ENCODE measurements around the gene CDH13. TPM values are rescaled to one million over a fixed set of nuclear protein-coding genes. Genes with fewer than 3 reads are reported as not detected.

The CDH13 gene
- polyA plus RNA-seq, 1 donor from 2014 or later, result 3.2 TPM

- Histone ChIP-seq H3K4me2 (ENCODE audit: low read length) (no peak overlapping the region), H3K27me3 (ENCODE audit: insufficient read depth, low read depth, low read length) (no peaks in the 10 kb centered on the region), H3F3A (ENCODE audit: insufficient read depth, low read length, poor library complexity, severe bottlenecking) (no peaks in the 10 kb centered on the region), H3K4me3 (ENCODE audit: low read length) (no peak overlapping the region), H3K9me2 (ENCODE audit: insufficient read depth, low read length) (no peaks in the 10 kb centered on the region), H3K9me3 (ENCODE audit: low read length) (no peaks in the 10 kb centered on the region), H3K36me3 (ENCODE audit: insufficient read depth, low read length) (no peaks in the 10 kb centered on the region), H3K27ac (ENCODE audit: low read length) (no peak overlapping the region), H4K20me1 (ENCODE audit: insufficient read depth) (no peaks in the 10 kb centered on the region), H2AFZ (ENCODE audit: low read depth, low read length) (no peak overlapping the region), H3K9ac (ENCODE audit: low read length) (no peak overlapping the region), H3K79me2 (replicated peaks; ENCODE audit: insufficient read depth, low read length) (no peaks in the 10 kb centered on the region)
- TF ChIP-seq TAF1 (IDR thresholded peaks at IDR 0.05; ENCODE audit: low read depth) (no peak), SMC3 (conservative IDR thresholded peaks at IDR 0.05; ENCODE audit: poor library complexity) (no peak), MXI1 (conservative IDR thresholded peaks at IDR 0.05; ENCODE audit: poor library complexity, severe bottlenecking) (no peak), RAD21 (conservative IDR thresholded peaks at IDR 0.05) (no peak), CTCF (IDR thresholded peaks at IDR 0.05; ENCODE audit: poor library complexity, severe bottlenecking) (no peak), POLR2AphosphoS5 (IDR thresholded peaks at IDR 0.05) (no peak), EZH2 (IDR thresholded peaks at IDR 0.05; ENCODE audit: borderline replicate concordance, insufficient read depth, low read length, poor library complexity, severe bottlenecking) (no peak), EP300 (conservative IDR thresholded peaks at IDR 0.05; ENCODE audit: poor library complexity, severe bottlenecking) (no peak)
- TF ChIP-seq, protein P1, sequence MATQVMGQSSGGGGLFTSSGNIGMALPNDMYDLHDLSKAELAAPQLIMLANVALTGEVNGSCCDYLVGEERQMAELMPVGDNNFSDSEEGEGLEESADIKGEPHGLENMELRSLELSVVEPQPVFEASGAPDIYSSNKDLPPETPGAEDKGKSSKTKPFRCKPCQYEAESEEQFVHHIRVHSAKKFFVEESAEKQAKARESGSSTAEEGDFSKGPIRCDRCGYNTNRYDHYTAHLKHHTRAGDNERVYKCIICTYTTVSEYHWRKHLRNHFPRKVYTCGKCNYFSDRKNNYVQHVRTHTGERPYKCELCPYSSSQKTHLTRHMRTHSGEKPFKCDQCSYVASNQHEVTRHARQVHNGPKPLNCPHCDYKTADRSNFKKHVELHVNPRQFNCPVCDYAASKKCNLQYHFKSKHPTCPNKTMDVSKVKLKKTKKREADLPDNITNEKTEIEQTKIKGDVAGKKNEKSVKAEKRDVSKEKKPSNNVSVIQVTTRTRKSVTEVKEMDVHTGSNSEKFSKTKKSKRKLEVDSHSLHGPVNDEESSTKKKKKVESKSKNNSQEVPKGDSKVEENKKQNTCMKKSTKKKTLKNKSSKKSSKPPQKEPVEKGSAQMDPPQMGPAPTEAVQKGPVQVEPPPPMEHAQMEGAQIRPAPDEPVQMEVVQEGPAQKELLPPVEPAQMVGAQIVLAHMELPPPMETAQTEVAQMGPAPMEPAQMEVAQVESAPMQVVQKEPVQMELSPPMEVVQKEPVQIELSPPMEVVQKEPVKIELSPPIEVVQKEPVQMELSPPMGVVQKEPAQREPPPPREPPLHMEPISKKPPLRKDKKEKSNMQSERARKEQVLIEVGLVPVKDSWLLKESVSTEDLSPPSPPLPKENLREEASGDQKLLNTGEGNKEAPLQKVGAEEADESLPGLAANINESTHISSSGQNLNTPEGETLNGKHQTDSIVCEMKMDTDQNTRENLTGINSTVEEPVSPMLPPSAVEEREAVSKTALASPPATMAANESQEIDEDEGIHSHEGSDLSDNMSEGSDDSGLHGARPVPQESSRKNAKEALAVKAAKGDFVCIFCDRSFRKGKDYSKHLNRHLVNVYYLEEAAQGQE (IDR thresholded peaks at IDR 0.05; ENCODE audit: borderline replicate concordance), result no peak
Observed at GRCh38 chr16:83348991-83349390, 722.2 kb downstream of the CDH13 start.

DNA sequence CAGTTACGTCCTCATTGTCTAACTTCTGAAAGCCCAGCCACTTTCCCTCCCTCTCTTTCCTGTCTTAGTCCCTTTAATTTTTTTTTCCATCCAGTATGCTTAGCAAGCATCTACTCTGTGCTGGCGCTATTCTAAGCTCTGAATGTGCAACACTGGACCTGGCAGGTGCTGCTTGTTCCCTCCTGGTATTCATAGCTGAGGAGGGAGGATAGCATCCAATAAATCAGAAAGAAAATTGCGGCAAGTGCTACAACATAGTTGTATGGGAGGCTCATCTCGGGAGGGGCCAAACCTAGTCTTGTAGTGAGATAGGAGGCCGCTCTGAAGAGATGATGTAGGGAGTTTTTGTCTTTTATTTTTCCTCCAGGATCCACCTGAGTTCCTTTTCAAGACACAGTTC is 723.7 kb downstream of the CDH13 start:
- no peak overlapping the region for H3K4me3 ChIP-seq (ENCODE audit: low read length)
- no peaks in the 10 kb centered on the region for H3K9me2 ChIP-seq (ENCODE audit: insufficient read depth, low read length)
- no peaks in the 10 kb centered on the region for H3K36me3 ChIP-seq (ENCODE audit: insufficient read depth, low read length)
- no peak overlapping the region for H2AFZ ChIP-seq (ENCODE audit: low read depth, low read length)
- no peaks in the 10 kb centered on the region for H3K79me2 ChIP-seq (replicated peaks; ENCODE audit: insufficient read depth, low read length)
- H3K9me3 ChIP-seq (ENCODE audit: low read length), result no peaks in the 10 kb centered on the region
- no peaks in the 10 kb centered on the region for H3K27me3 ChIP-seq (ENCODE audit: insufficient read depth, low read depth, low read length)
- no peak for TF ChIP-seq POLR2AphosphoS5 (IDR thresholded peaks at IDR 0.05)
- TF ChIP-seq SMC3 (conservative IDR thresholded peaks at IDR 0.05; ENCODE audit: poor library complexity), result no peak
- H3F3A ChIP-seq (ENCODE audit: insufficient read depth, low read length, poor library complexity, severe bottlenecking), result no peaks in the 10 kb centered on the region
- no peak overlapping the region for H3K27ac ChIP-seq (ENCODE audit: low read length)
- H4K20me1 ChIP-seq (ENCODE audit: insufficient read depth), result no peaks in the 10 kb centered on the region
- H3K9ac ChIP-seq (ENCODE audit: low read length), result no peak overlapping the region
- no peak overlapping the region for H3K4me2 ChIP-seq (ENCODE audit: low read length)

GRCh38 chr16:83351846-83352245 is 725.1 kb downstream of the CDH13 start:
- no peak for TF ChIP-seq MXI1 (conservative IDR thresholded peaks at IDR 0.05; ENCODE audit: poor library complexity, severe bottlenecking)
- TF ChIP-seq, protein P1 (IDR thresholded peaks at IDR 0.05; ENCODE audit: borderline replicate concordance), result no peak
- no peaks in the 10 kb centered on the region for H3K9me2 ChIP-seq (ENCODE audit: insufficient read depth, low read length)
- H3K27ac ChIP-seq (ENCODE audit: low read length), result no peak overlapping the region
- H3F3A ChIP-seq (ENCODE audit: insufficient read depth, low read length, poor library complexity, severe bottlenecking), result no peaks in the 10 kb centered on the region
- no peaks in the 10 kb centered on the region for H3K79me2 ChIP-seq (replicated peaks; ENCODE audit: insufficient read depth, low read length)
- no peaks in the 10 kb centered on the region for H3K9me3 ChIP-seq (ENCODE audit: low read length)
- H3K9ac ChIP-seq (ENCODE audit: low read length), result no peak overlapping the region
- H3K4me2 ChIP-seq (ENCODE audit: low read length), result no peak overlapping the region
- H3K36me3 ChIP-seq (ENCODE audit: insufficient read depth, low read length), result no peaks in the 10 kb centered on the region
- no peak overlapping the region for H2AFZ ChIP-seq (ENCODE audit: low read depth, low read length)
- H3K27me3 ChIP-seq (ENCODE audit: insufficient read depth, low read depth, low read length), result no peaks in the 10 kb centered on the region
- no peaks in the 10 kb centered on the region for H4K20me1 ChIP-seq (ENCODE audit: insufficient read depth)
- no peak overlapping the region for H3K4me3 ChIP-seq (ENCODE audit: low read length)

Measured in neural cell (in vitro differentiated cells).